Activated CD8-positive, alpha-beta memory T cell treated with anti-CD3 and anti-CD28 coated beads, Interleukin-2, amount 10 ng/mL, durations not matched to agents 7 days and 5 days (primary cell): Measurements from ENCODE around the gene ADAMTS17. TPM values are rescaled to one million over a fixed set of nuclear protein-coding genes. Genes with fewer than 3 reads are reported as not detected.
A peak's percentile ranks its signal among the peaks of the same experiment; 100 is the strongest.

Source experiments
- ATAC-seq: fragments of 150-1000 bp; cut with Tn5 transposase; one replicate; pipeline ENCODE4 v1.10.0; 2021; ENCODE audit warnings: moderate library complexity
- CTCF ChIA-PET: fragments of 350-600 bp; sonication (Branson Sonifier 250); formaldehyde crosslinking; loops from one replicate; lab custom pipeline; 2021; ENCODE audit warnings: antibody characterized with exemption; lab: Charles Lee
- DNase-seq: peaks from one replicate; pipeline ENCODE4 v3.0.0-alpha.2; 2020
- H3K27ac Mint-ChIP-seq: one replicate; pipeline ENCODE4 v1.8.0; 2021; ENCODE audit warnings: mild to moderate bottlenecking, mixed read lengths
- H3K27me3 Mint-ChIP-seq: one replicate; pipeline ENCODE4 v1.8.0; 2021; ENCODE audit warnings: mixed read lengths
- H3K36me3 Mint-ChIP-seq: one replicate; pipeline ENCODE4 v1.8.0; 2021; ENCODE audit warnings: mild to moderate bottlenecking, mixed read lengths
- H3K4me1 Mint-ChIP-seq: one replicate; pipeline ENCODE4 v1.8.0; 2021; ENCODE audit warnings: mixed read lengths
- H3K4me3 Mint-ChIP-seq: one replicate; pipeline ENCODE4 v1.8.0; 2021; ENCODE audit warnings: mild to moderate bottlenecking, moderate library complexity, mixed read lengths
- H3K9me3 Mint-ChIP-seq: one replicate; pipeline ENCODE4 v1.8.0; 2022; ENCODE audit warnings: low read depth, mixed read lengths
- total RNA-seq, 2 experiments: library from RNA; stranded (reverse); gene quantifications; one replicate each; pipeline ENCODE4 v1.2.3, GENCODE V29; 2021

ADAMTS17 gene
- total RNA-seq, 2 experiments from 2014 or later: 1.6 to 1.9 TPM

GRCh38 chr15:100337096-100338044, 4.4 kb downstream of the ADAMTS17 start:
- Mint-ChIP-seq H3K4me1 (peaks cover 26% of the 10 kb centered on the region), H3K27me3 (peaks cover 27% of the 10 kb centered on the region)

GRCh38 chr15:100336061-100336460, 5.7 kb downstream of the ADAMTS17 start:
- H3K4me1 Mint-ChIP-seq: peaks cover 32% of the 10 kb centered on the region
- ATAC-seq: no peak
- H3K27me3 Mint-ChIP-seq: peaks cover 28% of the 10 kb centered on the region
- DNase-seq: no peak
- H3K4me3 Mint-ChIP-seq: no peak overlapping the region
- CTCF ChIA-PET: interaction anchor here (0.7 to 8.3 kb wide), 3 partner anchors 9 to 406 kb away, joined by 3 to 127 read pairs (median 58); no protein-coding TSS in a partner anchor
- H3K9me3 Mint-ChIP-seq: no peaks in the 10 kb centered on the region
- no peak overlapping the region for H3K27ac Mint-ChIP-seq
- H3K36me3 Mint-ChIP-seq: no peaks in the 10 kb centered on the region

More at GRCh38 chr15:100337096-100338044, 4.4 kb downstream of the ADAMTS17 start:
- no peaks in the 10 kb centered on the region for H3K9me3 Mint-ChIP-seq
- ATAC-seq (no peak), DNase-seq (no peak)
- no peaks in the 10 kb centered on the region for H3K36me3 Mint-ChIP-seq
- no peak overlapping the region for H3K4me3 Mint-ChIP-seq
- H3K27ac Mint-ChIP-seq: no peak overlapping the region
- CTCF ChIA-PET: interaction anchor here (3.1 to 8.3 kb wide), 3 partner anchors 11 to 671 kb away, joined by 11 to 127 read pairs (median 58); no protein-coding TSS in a partner anchor

- CTCF ChIA-PET: interaction anchor here (0.7 to 8.3 kb wide), 3 partner anchors 9 to 406 kb away, joined by 3 to 127 read pairs (median 58); no protein-coding TSS in a partner anchor
- H3K27ac Mint-ChIP-seq: no peak overlapping the region
- DNase-seq (no peak), ATAC-seq (no peak)
- no peak overlapping the region for H3K4me3 Mint-ChIP-seq
- H3K36me3 Mint-ChIP-seq: no peaks in the 10 kb centered on the region
- no peaks in the 10 kb centered on the region for H3K9me3 Mint-ChIP-seq
- H3K27me3 Mint-ChIP-seq: peaks cover 26% of the 10 kb centered on the region
- H3K4me1 Mint-ChIP-seq: peaks cover 37% of the 10 kb centered on the region
Observed at GRCh38 chr15:100335335-100335999, 6.3 kb downstream of the ADAMTS17 start.

- ATAC-seq: no peak
- no peaks in the 10 kb centered on the region for H3K36me3 Mint-ChIP-seq
- H3K27me3 Mint-ChIP-seq: peaks cover 21% of the 10 kb centered on the region
- H3K9me3 Mint-ChIP-seq: no peaks in the 10 kb centered on the region
- DNase-seq: no peak
- H3K27ac Mint-ChIP-seq: no peak overlapping the region
- CTCF ChIA-PET: interaction anchor here (6.5 to 8.3 kb wide), 2 partner anchors 14 to 15 kb away, joined by 58 to 127 read pairs; no protein-coding TSS in a partner anchor
- H3K4me1 Mint-ChIP-seq: peaks cover 40% of the 10 kb centered on the region
- no peak overlapping the region for H3K4me3 Mint-ChIP-seq
Observed at GRCh38 chr15:100334905-100335304, 6.9 kb downstream of the ADAMTS17 start.

GRCh38 chr15:100334456-100334855, 7.3 kb downstream of the ADAMTS17 start:
- Mint-ChIP-seq H3K36me3 (no peaks in the 10 kb centered on the region), H3K9me3 (no peaks in the 10 kb centered on the region), H3K4me1 (peaks cover 45% of the 10 kb centered on the region), H3K4me3 (no peak overlapping the region), H3K27ac (no peak overlapping the region), H3K27me3 (peaks cover 16% of the 10 kb centered on the region)
- no peak for DNase-seq
- ATAC-seq: no peak
- CTCF ChIA-PET: interaction anchor here (0.9 to 6.5 kb wide), 3 partner anchors 8 to 406 kb away, joined by 3 to 58 read pairs (median 3); no protein-coding TSS in a partner anchor

- Mint-ChIP-seq H3K27ac (no peak overlapping the region), H3K27me3 (peaks cover 14% of the 10 kb centered on the region), H3K4me3 (no peak overlapping the region), H3K36me3 (no peaks in the 10 kb centered on the region), H3K4me1 (peaks cover 41% of the 10 kb centered on the region), H3K9me3 (no peaks in the 10 kb centered on the region)
- CTCF ChIA-PET: interaction anchor here (0.5 to 6.5 kb wide), 5 partner anchors 8 to 405 kb away, joined by 3 to 58 read pairs (median 3); no protein-coding TSS in a partner anchor
- no peak for ATAC-seq
- DNase-seq: no peak
Observed at GRCh38 chr15:100334015-100334414, 7.8 kb downstream of the ADAMTS17 start.

- Mint-ChIP-seq H3K36me3 (no peaks in the 10 kb centered on the region), H3K9me3 (no peaks in the 10 kb centered on the region), H3K27me3 (peaks cover 9% of the 10 kb centered on the region), H3K27ac (no peak overlapping the region), H3K4me1 (peaks cover 37% of the 10 kb centered on the region), H3K4me3 (no peak overlapping the region)
- CTCF ChIA-PET: interaction anchor here (0.6 to 6.5 kb wide), 2 partner anchors 16 to 217 kb away, joined by 5 to 58 read pairs; no protein-coding TSS in a partner anchor
- no peak for ATAC-seq
- DNase-seq: no peak
Observed at GRCh38 chr15:100333236-100333635, 8.5 kb downstream of the ADAMTS17 start.

- no peak overlapping the region for H3K4me3 Mint-ChIP-seq
- no peak overlapping the region for H3K27ac Mint-ChIP-seq
Observed at GRCh38 chr15:100332721-100333120, 9.1 kb downstream of the ADAMTS17 start.

GRCh38 chr15:100332231-100332630, 9.5 kb downstream of the ADAMTS17 start:
- CTCF ChIA-PET: interaction anchor here (0.8 to 6.5 kb wide), 4 partner anchors 10 to 586 kb away, joined by 3 to 58 read pairs (median 4); no protein-coding TSS in a partner anchor
- Mint-ChIP-seq H3K4me3 (no peak overlapping the region), H3K36me3 (no peaks in the 10 kb centered on the region), H3K4me1 (peaks cover 37% of the 10 kb centered on the region), H3K27ac (no peak overlapping the region), H3K9me3 (no peaks in the 10 kb centered on the region), H3K27me3 (peaks cover 5% of the 10 kb centered on the region)
- DNase-seq (no peak), ATAC-seq (no peak)

More at GRCh38 chr15:100332721-100333120, 9.1 kb downstream of the ADAMTS17 start:
- Mint-ChIP-seq H3K9me3 (no peaks in the 10 kb centered on the region), H3K36me3 (no peaks in the 10 kb centered on the region), H3K27me3 (peaks cover 7% of the 10 kb centered on the region), H3K4me1 (peaks cover 37% of the 10 kb centered on the region)
- CTCF ChIA-PET: interaction anchor here (0.8 to 6.5 kb wide), 3 partner anchors 13 to 586 kb away, joined by 3 to 58 read pairs (median 4); no protein-coding TSS in a partner anchor
- ATAC-seq (no peak), DNase-seq (no peak)

- peaks cover 5% of the 10 kb centered on the region for H3K27me3 Mint-ChIP-seq
- no peaks in the 10 kb centered on the region for H3K36me3 Mint-ChIP-seq
- peak overlapping the region; percentile 28 for H3K4me3 Mint-ChIP-seq
- CTCF ChIA-PET: interaction anchor here (1.1 to 6.5 kb wide), 7 partner anchors 9 to 402 kb away, joined by 3 to 58 read pairs (median 8); partner anchors contain the start of gene ADAMTS17
- ATAC-seq (peak; percentile 86), DNase-seq (peak; percentile 78)
- no peaks in the 10 kb centered on the region for H3K9me3 Mint-ChIP-seq
- peaks cover 37% of the 10 kb centered on the region for H3K4me1 Mint-ChIP-seq
- H3K27ac Mint-ChIP-seq: peak overlapping the region; percentile 80
Observed at GRCh38 chr15:100330629-100331215, 11.1 kb downstream of the ADAMTS17 start.

GRCh38 chr15:100330221-100330620, 11.6 kb downstream of the ADAMTS17 start:
- H3K27ac Mint-ChIP-seq: peak overlapping the region; percentile 80
- H3K36me3 Mint-ChIP-seq: no peaks in the 10 kb centered on the region
- ATAC-seq: peak; percentile 68
- H3K4me3 Mint-ChIP-seq: peak overlapping the region; percentile 28
- H3K27me3 Mint-ChIP-seq: peaks cover 5% of the 10 kb centered on the region
- peak; percentile 67 for DNase-seq
- CTCF ChIA-PET: interaction anchor here (1.1 to 6.5 kb wide), 7 partner anchors 9 to 401 kb away, joined by 3 to 58 read pairs (median 8); partner anchors contain the start of gene ADAMTS17
- H3K4me1 Mint-ChIP-seq: peaks cover 37% of the 10 kb centered on the region
- no peaks in the 10 kb centered on the region for H3K9me3 Mint-ChIP-seq

GRCh38 chr15:100328796-100329195, 13.0 kb downstream of the ADAMTS17 start:
- Mint-ChIP-seq H3K4me1 (peaks cover 31% of the 10 kb centered on the region), H3K27ac (no peak overlapping the region), H3K9me3 (no peaks in the 10 kb centered on the region), H3K36me3 (no peaks in the 10 kb centered on the region), H3K4me3 (no peak overlapping the region), H3K27me3 (peaks cover 5% of the 10 kb centered on the region)
- DNase-seq (no peak), ATAC-seq (no peak)
- CTCF ChIA-PET: interaction anchor here (3.3 to 6.5 kb wide), 2 partner anchors 11 to 21 kb away, joined by 23 to 58 read pairs; no protein-coding TSS in a partner anchor
